Mesothelial cell of epicardium (in vitro differentiated cells): ENCODE measurements around the gene MYL5. TPM values are rescaled to one million over a fixed set of nuclear protein-coding genes. Genes with fewer than 3 reads are reported as not detected.

Experiments used
- DNase-seq, 2 experiments: peaks; one replicate each; pipeline ENCODE4 v3.0.0; 2021; ENCODE audit warnings: low spot score in 2 of 2; ENCODE audit not compliant: unreplicated experiment in 2 of 2
- H3K27ac Mint-ChIP-seq: 2 replicates; pipeline ENCODE4 v1.8.0; 2021; ENCODE audit warnings: mixed read lengths
- H3K27me3 Mint-ChIP-seq: 2 replicates; pipeline ENCODE4 v1.8.0; 2021; ENCODE audit warnings: low read depth, mixed read lengths
- H3K36me3 Mint-ChIP-seq: 2 replicates; pipeline ENCODE4 v1.8.0; 2021; ENCODE audit warnings: mixed read lengths
- H3K4me1 Mint-ChIP-seq: 2 replicates; pipeline ENCODE4 v1.8.0; 2021; ENCODE audit warnings: mixed read lengths
- H3K4me3 Mint-ChIP-seq: 2 replicates; pipeline ENCODE4 v1.8.0; 2021; ENCODE audit warnings: mild to moderate bottlenecking, moderate library complexity, mixed read lengths
- H3K9me3 Mint-ChIP-seq: 2 replicates; pipeline ENCODE4 v1.8.0; 2021; ENCODE audit warnings: mixed read lengths
- CTCF ChIP-seq: fragments of 200-600 bp; sonication (generic); IDR thresholded peaks from one replicate; pipeline ENCODE4 v1.5.0; 2021; ENCODE audit warnings: antibody characterized with exemption; ENCODE audit not compliant: unreplicated experiment
- total RNA-seq: library from RNA; stranded (reverse); gene quantifications from 3 replicates; pipeline ENCODE4 v1.2.1, GENCODE V29; 2021

The MYL5 gene
- total RNA-seq, 1 donor from 2014 or later = 32.1 TPM

GRCh38 chr4:683982-684622 is 9.8 kb downstream of the MYL5 start:
- peaks cover 7% of the 10 kb centered on the region for H3K4me1 Mint-ChIP-seq
- DNase-seq = peak in 1 of 2 experiments; percentile 36
- peak; percentile 58 for TF ChIP-seq CTCF
- H3K27me3 Mint-ChIP-seq = no peaks in the 10 kb centered on the region
- no peak overlapping the region for H3K4me3 Mint-ChIP-seq
- no peaks in the 10 kb centered on the region for H3K36me3 Mint-ChIP-seq
- H3K27ac Mint-ChIP-seq = no peak overlapping the region
- no peaks in the 10 kb centered on the region for H3K9me3 Mint-ChIP-seq

GRCh38 chr4:684623-685327 is 10.4 kb downstream of the MYL5 start:
- peaks cover 12% of the 10 kb centered on the region for H3K4me1 Mint-ChIP-seq
- H3K4me3 Mint-ChIP-seq = no peak overlapping the region
- H3K9me3 Mint-ChIP-seq = no peaks in the 10 kb centered on the region
- DNase-seq = no peak
- no peak overlapping the region for H3K27ac Mint-ChIP-seq
- H3K27me3 Mint-ChIP-seq = no peaks in the 10 kb centered on the region
- TF ChIP-seq CTCF = no peak
- no peaks in the 10 kb centered on the region for H3K36me3 Mint-ChIP-seq

GRCh38 chr4:685679-686412 is 11.5 kb downstream of the MYL5 start:
- Mint-ChIP-seq H3K36me3 (no peaks in the 10 kb centered on the region), H3K4me3 (no peak overlapping the region), H3K4me1 (peaks cover 19% of the 10 kb centered on the region), H3K27ac (no peak overlapping the region), H3K27me3 (no peaks in the 10 kb centered on the region), H3K9me3 (no peaks in the 10 kb centered on the region)
- no peak for DNase-seq
- no peak for TF ChIP-seq CTCF

GRCh38 chr4:686413-687040 is 12.2 kb downstream of the MYL5 start:
- H3K27ac Mint-ChIP-seq = no peak overlapping the region
- H3K9me3 Mint-ChIP-seq = no peaks in the 10 kb centered on the region
- H3K36me3 Mint-ChIP-seq = no peaks in the 10 kb centered on the region
- H3K27me3 Mint-ChIP-seq = no peaks in the 10 kb centered on the region
- H3K4me1 Mint-ChIP-seq = peaks cover 19% of the 10 kb centered on the region
- no peak for TF ChIP-seq CTCF
- H3K4me3 Mint-ChIP-seq = no peak overlapping the region
- peak in 1 of 2 experiments; percentile 20 for DNase-seq

- peak overlapping the region; percentile 26 for H3K4me3 Mint-ChIP-seq
- no peaks in the 10 kb centered on the region for H3K9me3 Mint-ChIP-seq
- no peak for DNase-seq
- no peaks in the 10 kb centered on the region for H3K36me3 Mint-ChIP-seq
- TF ChIP-seq CTCF = no peak
- peaks cover 23% of the 10 kb centered on the region for H3K4me1 Mint-ChIP-seq
- peak overlapping the region; percentile 34 for H3K27ac Mint-ChIP-seq
- no peaks in the 10 kb centered on the region for H3K27me3 Mint-ChIP-seq
Measured at GRCh38 chr4:687048-687970, 13.0 kb downstream of the MYL5 start.
